ENCODE measurements around the gene SRSF4. TPM values are rescaled to one million over a fixed set of nuclear protein-coding genes. Genes with fewer than 3 reads are reported as not detected.

The SRSF4 gene
- total and polyA plus RNA-seq, 9 of the 15 experiments (the other 6 are each of a cell fraction or from before 2014, with no cell fraction given): 15.9 to 132 (median 82.0) TPM

DNA sequence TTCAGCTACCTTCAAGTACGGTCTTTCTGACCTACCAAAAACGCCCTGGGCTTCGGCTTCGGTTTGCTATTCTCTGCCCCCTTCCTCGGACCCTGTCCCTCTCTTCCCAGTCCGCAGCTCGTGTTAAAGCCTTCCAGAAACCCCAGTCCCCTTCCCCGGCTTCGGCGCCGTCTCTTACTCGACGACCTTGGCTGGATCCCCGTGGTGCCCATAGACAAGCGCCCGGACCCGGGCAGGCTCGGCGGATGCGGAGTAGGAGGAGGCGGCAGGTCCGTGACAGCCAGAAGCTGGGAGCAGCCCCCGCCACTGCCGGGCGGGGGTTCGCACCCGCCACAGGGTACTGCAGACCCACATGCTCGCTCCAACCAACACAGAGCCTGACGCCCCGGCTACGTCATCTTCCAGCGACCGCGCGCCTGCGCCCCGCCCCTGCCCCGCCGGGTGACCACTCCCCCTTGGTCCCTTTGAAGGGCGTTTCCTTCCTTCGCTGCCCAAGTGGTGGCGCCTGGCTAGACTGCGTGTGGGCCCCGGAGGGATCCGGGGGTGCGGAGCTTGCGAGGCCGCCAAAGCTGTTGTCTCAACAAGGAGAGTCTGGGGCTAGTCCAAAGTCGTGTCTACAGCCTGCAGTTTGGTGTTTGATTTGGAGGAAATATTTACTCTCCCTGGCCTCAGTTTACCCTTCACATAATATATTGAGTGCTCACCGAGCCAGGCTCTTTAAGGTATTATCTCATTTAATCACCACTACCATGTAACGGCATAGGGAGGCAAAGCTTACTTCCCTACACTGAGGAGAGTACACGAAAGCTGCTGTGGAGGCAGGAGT is 49.1 kb upstream of the SRSF4 start, which contains the start of gene MECR (continued):
- TF ChIP-seq, protein P1, sequence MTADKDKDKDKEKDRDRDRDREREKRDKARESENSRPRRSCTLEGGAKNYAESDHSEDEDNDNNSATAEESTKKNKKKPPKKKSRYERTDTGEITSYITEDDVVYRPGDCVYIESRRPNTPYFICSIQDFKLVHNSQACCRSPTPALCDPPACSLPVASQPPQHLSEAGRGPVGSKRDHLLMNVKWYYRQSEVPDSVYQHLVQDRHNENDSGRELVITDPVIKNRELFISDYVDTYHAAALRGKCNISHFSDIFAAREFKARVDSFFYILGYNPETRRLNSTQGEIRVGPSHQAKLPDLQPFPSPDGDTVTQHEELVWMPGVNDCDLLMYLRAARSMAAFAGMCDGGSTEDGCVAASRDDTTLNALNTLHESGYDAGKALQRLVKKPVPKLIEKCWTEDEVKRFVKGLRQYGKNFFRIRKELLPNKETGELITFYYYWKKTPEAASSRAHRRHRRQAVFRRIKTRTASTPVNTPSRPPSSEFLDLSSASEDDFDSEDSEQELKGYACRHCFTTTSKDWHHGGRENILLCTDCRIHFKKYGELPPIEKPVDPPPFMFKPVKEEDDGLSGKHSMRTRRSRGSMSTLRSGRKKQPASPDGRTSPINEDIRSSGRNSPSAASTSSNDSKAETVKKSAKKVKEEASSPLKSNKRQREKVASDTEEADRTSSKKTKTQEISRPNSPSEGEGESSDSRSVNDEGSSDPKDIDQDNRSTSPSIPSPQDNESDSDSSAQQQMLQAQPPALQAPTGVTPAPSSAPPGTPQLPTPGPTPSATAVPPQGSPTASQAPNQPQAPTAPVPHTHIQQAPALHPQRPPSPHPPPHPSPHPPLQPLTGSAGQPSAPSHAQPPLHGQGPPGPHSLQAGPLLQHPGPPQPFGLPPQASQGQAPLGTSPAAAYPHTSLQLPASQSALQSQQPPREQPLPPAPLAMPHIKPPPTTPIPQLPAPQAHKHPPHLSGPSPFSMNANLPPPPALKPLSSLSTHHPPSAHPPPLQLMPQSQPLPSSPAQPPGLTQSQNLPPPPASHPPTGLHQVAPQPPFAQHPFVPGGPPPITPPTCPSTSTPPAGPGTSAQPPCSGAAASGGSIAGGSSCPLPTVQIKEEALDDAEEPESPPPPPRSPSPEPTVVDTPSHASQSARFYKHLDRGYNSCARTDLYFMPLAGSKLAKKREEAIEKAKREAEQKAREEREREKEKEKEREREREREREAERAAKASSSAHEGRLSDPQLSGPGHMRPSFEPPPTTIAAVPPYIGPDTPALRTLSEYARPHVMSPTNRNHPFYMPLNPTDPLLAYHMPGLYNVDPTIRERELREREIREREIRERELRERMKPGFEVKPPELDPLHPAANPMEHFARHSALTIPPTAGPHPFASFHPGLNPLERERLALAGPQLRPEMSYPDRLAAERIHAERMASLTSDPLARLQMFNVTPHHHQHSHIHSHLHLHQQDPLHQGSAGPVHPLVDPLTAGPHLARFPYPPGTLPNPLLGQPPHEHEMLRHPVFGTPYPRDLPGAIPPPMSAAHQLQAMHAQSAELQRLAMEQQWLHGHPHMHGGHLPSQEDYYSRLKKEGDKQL (CRISPR knock-in tag; IDR thresholded peaks at IDR 0.05; ENCODE audit: borderline replicate concordance): no peak
- TF ChIP-seq KHSRP (IDR thresholded peaks at IDR 0.05) (peak; percentile 75), HNRNPLL (IDR thresholded peaks at IDR 0.05; ENCODE audit: low read depth, low read length, poor library complexity, severe bottlenecking) (peak; percentile 64), HCFC1 (IDR thresholded peaks at IDR 0.05; ENCODE audit: low read depth, low read length) (peak; percentile 83)
- TF ChIP-seq, protein P2, sequence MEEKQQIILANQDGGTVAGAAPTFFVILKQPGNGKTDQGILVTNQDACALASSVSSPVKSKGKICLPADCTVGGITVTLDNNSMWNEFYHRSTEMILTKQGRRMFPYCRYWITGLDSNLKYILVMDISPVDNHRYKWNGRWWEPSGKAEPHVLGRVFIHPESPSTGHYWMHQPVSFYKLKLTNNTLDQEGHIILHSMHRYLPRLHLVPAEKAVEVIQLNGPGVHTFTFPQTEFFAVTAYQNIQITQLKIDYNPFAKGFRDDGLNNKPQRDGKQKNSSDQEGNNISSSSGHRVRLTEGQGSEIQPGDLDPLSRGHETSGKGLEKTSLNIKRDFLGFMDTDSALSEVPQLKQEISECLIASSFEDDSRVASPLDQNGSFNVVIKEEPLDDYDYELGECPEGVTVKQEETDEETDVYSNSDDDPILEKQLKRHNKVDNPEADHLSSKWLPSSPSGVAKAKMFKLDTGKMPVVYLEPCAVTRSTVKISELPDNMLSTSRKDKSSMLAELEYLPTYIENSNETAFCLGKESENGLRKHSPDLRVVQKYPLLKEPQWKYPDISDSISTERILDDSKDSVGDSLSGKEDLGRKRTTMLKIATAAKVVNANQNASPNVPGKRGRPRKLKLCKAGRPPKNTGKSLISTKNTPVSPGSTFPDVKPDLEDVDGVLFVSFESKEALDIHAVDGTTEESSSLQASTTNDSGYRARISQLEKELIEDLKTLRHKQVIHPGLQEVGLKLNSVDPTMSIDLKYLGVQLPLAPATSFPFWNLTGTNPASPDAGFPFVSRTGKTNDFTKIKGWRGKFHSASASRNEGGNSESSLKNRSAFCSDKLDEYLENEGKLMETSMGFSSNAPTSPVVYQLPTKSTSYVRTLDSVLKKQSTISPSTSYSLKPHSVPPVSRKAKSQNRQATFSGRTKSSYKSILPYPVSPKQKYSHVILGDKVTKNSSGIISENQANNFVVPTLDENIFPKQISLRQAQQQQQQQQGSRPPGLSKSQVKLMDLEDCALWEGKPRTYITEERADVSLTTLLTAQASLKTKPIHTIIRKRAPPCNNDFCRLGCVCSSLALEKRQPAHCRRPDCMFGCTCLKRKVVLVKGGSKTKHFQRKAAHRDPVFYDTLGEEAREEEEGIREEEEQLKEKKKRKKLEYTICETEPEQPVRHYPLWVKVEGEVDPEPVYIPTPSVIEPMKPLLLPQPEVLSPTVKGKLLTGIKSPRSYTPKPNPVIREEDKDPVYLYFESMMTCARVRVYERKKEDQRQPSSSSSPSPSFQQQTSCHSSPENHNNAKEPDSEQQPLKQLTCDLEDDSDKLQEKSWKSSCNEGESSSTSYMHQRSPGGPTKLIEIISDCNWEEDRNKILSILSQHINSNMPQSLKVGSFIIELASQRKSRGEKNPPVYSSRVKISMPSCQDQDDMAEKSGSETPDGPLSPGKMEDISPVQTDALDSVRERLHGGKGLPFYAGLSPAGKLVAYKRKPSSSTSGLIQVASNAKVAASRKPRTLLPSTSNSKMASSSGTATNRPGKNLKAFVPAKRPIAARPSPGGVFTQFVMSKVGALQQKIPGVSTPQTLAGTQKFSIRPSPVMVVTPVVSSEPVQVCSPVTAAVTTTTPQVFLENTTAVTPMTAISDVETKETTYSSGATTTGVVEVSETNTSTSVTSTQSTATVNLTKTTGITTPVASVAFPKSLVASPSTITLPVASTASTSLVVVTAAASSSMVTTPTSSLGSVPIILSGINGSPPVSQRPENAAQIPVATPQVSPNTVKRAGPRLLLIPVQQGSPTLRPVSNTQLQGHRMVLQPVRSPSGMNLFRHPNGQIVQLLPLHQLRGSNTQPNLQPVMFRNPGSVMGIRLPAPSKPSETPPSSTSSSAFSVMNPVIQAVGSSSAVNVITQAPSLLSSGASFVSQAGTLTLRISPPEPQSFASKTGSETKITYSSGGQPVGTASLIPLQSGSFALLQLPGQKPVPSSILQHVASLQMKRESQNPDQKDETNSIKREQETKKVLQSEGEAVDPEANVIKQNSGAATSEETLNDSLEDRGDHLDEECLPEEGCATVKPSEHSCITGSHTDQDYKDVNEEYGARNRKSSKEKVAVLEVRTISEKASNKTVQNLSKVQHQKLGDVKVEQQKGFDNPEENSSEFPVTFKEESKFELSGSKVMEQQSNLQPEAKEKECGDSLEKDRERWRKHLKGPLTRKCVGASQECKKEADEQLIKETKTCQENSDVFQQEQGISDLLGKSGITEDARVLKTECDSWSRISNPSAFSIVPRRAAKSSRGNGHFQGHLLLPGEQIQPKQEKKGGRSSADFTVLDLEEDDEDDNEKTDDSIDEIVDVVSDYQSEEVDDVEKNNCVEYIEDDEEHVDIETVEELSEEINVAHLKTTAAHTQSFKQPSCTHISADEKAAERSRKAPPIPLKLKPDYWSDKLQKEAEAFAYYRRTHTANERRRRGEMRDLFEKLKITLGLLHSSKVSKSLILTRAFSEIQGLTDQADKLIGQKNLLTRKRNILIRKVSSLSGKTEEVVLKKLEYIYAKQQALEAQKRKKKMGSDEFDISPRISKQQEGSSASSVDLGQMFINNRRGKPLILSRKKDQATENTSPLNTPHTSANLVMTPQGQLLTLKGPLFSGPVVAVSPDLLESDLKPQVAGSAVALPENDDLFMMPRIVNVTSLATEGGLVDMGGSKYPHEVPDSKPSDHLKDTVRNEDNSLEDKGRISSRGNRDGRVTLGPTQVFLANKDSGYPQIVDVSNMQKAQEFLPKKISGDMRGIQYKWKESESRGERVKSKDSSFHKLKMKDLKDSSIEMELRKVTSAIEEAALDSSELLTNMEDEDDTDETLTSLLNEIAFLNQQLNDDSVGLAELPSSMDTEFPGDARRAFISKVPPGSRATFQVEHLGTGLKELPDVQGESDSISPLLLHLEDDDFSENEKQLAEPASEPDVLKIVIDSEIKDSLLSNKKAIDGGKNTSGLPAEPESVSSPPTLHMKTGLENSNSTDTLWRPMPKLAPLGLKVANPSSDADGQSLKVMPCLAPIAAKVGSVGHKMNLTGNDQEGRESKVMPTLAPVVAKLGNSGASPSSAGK (IDR thresholded peaks at IDR 0.05): peak; percentile 93
- TF ChIP-seq, protein P3, sequence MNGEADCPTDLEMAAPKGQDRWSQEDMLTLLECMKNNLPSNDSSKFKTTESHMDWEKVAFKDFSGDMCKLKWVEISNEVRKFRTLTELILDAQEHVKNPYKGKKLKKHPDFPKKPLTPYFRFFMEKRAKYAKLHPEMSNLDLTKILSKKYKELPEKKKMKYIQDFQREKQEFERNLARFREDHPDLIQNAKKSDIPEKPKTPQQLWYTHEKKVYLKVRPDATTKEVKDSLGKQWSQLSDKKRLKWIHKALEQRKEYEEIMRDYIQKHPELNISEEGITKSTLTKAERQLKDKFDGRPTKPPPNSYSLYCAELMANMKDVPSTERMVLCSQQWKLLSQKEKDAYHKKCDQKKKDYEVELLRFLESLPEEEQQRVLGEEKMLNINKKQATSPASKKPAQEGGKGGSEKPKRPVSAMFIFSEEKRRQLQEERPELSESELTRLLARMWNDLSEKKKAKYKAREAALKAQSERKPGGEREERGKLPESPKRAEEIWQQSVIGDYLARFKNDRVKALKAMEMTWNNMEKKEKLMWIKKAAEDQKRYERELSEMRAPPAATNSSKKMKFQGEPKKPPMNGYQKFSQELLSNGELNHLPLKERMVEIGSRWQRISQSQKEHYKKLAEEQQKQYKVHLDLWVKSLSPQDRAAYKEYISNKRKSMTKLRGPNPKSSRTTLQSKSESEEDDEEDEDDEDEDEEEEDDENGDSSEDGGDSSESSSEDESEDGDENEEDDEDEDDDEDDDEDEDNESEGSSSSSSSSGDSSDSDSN (IDR thresholded peaks at IDR 0.05; ENCODE audit: borderline replicate concordance in 1 of 2, low read depth in 2 of 2, low read length in 2 of 2): 0 out of 4 replicates have a peak, but pooled peaks of 1 of the 2 experiments have one; percentile 61

All from K562 (cell line).